ENCODE results near the gene RBM4B. TPM values are rescaled to one million over a fixed set of nuclear protein-coding genes. Genes with fewer than 3 reads are reported as not detected.
A peak's percentile ranks its signal among the peaks of the same experiment; 100 is the strongest.

Gene RBM4B
- total RNA-seq, 6 experiments from 2014 or later: 17.0 to 21.1 (median 18.2) TPM

DNA sequence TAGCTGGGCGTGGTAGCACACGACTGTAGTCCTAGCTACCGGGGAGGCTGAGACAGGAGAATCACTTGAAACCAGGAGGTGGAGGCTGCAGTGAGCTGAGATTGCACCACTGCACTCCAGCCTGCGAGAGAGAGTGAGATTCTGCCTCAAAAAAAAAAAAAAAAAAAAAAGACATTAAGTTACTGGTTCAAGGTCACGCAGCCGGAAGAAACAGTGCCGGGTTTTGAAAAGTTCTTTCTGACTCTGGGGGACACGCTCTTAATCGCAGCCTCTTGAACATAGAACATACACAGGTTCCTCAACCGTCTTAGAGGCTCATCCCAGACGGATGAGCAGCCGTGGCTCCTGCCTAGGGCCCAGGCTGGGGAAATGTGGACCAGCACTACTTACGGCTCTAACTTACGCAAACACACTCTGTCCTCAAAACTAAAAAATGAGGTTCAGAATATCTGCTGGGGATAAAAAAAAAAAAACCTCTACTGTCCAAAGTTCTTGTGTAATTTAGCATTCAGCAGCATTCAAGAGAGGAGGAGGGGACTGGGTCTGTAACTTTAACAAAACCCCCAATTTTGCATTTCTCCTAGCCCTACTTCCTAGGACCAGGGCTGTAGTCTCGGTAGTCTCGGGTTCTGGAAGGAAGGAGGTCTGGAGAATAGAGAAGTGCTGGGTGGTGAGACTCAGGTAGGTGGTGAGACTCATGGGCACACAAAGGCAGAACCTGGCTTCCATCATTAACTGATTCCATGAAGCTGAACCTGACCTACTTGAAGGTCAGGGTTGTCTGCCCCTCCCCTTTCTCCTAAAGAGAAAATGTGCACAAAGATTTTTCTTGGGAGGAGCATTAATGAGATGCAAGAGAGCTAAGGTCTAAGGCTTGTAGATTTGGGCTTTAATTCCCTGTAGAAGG is 45.3 kb upstream of the RBM4B start:
- Mint-ChIP-seq H3K4me1 (ENCODE audit: low read depth) (peaks cover 8% of the 10 kb centered on the region; the same call in 1 of the 2 replicates), H3K27ac (no peak overlapping the region), H3K4me3 (no peak overlapping the region), H3K27me3 (ENCODE audit: insufficient read depth) (peaks cover 46% of the 10 kb centered on the region), H3K9me3 (no peaks in the 10 kb centered on the region), H3K36me3 (ENCODE audit: low read depth) (no peaks in the 10 kb centered on the region)
- TF ChIP-seq, protein P1, sequence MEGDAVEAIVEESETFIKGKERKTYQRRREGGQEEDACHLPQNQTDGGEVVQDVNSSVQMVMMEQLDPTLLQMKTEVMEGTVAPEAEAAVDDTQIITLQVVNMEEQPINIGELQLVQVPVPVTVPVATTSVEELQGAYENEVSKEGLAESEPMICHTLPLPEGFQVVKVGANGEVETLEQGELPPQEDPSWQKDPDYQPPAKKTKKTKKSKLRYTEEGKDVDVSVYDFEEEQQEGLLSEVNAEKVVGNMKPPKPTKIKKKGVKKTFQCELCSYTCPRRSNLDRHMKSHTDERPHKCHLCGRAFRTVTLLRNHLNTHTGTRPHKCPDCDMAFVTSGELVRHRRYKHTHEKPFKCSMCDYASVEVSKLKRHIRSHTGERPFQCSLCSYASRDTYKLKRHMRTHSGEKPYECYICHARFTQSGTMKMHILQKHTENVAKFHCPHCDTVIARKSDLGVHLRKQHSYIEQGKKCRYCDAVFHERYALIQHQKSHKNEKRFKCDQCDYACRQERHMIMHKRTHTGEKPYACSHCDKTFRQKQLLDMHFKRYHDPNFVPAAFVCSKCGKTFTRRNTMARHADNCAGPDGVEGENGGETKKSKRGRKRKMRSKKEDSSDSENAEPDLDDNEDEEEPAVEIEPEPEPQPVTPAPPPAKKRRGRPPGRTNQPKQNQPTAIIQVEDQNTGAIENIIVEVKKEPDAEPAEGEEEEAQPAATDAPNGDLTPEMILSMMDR (IDR thresholded peaks at IDR 0.05): no peak
- no peak for DNase-seq

DNA sequence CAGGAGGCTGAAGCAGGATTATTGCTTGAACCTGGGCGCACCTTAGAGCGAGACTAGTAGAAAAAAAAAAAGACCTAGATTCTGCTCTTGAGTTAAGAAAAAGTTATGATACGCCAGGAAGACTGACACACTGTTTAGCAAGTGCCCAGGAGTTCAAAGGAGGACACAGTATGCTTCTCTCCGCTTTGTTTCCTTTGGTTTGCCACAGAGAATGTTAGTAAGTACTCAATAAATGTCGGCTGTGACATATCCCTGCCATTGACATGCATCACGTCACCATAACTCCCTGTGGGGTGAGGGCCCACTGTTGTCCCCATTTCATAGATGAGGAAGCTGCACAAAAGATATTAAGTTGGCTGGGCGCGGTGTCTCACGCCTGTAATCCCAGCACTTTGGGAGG is 44.3 kb upstream of the RBM4B start:
- no peaks in the 10 kb centered on the region for H3K36me3 Mint-ChIP-seq (ENCODE audit: low read depth)
- H3K4me1 Mint-ChIP-seq (ENCODE audit: low read depth): peaks cover 8% of the 10 kb centered on the region; the same call in 1 of the 2 replicates
- no peak overlapping the region for H3K27ac Mint-ChIP-seq
- H3K4me3 Mint-ChIP-seq: no peak overlapping the region
- DNase-seq: no peak
- H3K27me3 Mint-ChIP-seq (ENCODE audit: insufficient read depth): peaks cover 46% of the 10 kb centered on the region
- no peaks in the 10 kb centered on the region for H3K9me3 Mint-ChIP-seq
- TF ChIP-seq, protein P1 (IDR thresholded peaks at IDR 0.05): no peak

DNA sequence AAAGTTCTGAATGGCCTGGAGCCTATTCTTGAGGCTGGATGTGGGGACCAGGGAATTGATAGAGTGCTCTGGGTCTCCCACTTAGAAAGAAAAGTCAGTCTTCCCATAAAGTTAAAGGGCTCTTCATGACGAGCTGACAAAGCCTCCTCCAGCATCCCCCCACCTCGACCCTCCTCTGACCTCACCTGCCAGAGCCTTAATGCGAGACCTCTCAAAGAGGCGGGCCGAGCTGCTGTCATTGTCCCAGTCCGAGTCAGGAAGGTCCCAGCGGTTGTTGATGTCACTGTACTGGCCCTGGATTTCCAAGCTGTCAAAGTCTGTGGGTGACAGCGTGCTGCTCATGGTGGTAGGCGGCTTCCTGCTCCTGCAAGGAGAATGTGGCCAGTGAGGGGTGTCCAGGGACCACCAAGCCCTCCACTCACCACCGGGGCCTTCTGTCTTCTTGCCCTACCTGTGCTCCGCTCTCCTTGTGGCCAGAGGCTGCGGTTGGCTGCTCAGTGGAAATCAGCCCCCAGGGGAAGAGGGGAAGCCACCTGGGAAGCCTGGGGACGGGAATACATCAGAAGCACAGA is 43.3 kb upstream of the RBM4B start:
- no peak for DNase-seq
- no peak overlapping the region for H3K4me3 Mint-ChIP-seq
- H3K27me3 Mint-ChIP-seq (ENCODE audit: insufficient read depth): peaks cover 44% of the 10 kb centered on the region
- H3K36me3 Mint-ChIP-seq (ENCODE audit: low read depth): no peaks in the 10 kb centered on the region
- no peak overlapping the region for H3K27ac Mint-ChIP-seq
- TF ChIP-seq, protein P1 (IDR thresholded peaks at IDR 0.05): no peak
- H3K4me1 Mint-ChIP-seq (ENCODE audit: low read depth): peaks cover 8% of the 10 kb centered on the region; the same call in 1 of the 2 replicates
- no peaks in the 10 kb centered on the region for H3K9me3 Mint-ChIP-seq

DNA sequence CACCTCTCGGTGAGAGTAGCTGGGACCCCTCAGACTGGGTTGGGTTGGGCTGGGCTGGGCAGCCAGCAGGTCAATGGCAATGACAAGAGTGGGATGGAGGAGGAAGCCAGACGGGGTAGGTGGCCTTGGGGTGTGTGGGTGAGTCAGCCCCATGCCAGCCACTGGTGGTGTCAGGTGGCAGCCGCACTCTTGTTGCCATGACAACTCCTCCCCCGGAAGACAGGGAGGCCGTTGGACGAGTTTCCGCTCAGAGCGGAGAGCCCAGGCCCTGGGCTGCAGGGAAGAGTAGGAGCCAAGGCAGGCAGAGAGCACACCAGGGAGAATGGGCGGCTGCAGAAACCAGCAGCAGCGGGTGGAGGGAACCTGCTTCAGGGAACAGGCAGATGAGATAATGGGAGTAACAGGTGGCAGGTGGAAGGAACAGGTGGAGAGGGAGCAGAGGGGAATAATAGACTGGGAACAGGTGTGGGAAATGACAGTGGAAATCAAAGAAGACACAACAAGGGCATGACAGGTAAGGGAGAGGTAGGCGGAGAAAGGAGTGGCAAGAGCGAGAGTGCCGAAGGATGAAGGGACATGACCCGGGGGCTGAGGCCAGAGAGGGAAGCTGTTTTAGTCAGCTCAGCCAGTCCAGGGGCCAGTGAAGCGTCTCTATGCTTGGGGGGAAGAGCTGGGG is 42.7 kb upstream of the RBM4B start:
- Mint-ChIP-seq H3K27ac (no peak overlapping the region), H3K27me3 (ENCODE audit: insufficient read depth) (peaks cover 40% of the 10 kb centered on the region), H3K4me3 (no peak overlapping the region), H3K9me3 (no peaks in the 10 kb centered on the region), H3K36me3 (ENCODE audit: low read depth) (no peaks in the 10 kb centered on the region), H3K4me1 (ENCODE audit: low read depth) (peaks cover 8% of the 10 kb centered on the region; the same call in 1 of the 2 replicates)
- TF ChIP-seq, protein P1 (IDR thresholded peaks at IDR 0.05): no peak
- peak; percentile 46 for DNase-seq

DNA sequence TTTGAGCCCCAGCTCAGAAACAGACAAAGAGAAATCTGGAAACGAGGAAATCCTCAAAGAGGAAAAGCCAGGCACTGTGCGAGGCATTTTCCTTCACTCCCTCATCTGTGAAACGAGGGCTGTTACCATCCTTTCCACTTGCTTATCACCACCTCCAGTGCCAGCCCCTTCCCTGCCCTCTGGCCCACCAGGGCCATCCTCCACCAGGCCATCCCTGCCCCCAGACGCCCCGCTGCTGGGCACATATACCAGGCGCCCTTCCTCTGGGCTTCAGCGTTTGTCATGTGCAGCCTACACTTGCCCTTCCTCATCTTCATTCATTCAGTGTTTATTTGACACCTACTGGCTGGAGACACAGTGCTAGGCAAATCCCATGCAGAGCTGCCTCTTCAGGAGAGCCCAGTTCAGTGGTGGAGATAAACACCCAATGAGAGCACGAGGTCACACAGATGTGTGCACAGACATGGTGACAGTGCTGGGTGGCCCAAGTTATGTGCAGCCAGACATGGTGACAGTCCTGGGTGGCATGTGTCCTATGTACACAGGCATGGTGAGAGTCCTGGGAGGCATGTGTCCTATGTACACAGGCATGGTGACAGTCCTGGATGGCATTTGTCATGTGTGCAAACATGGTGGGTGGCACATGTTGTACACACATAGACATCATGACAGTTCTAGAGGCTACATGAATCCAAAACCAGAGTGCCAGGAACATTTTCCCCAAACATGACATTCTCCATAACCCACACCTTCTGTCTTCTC is 41.6 kb upstream of the RBM4B start:
- TF ChIP-seq, protein P1 (IDR thresholded peaks at IDR 0.05): no peak
- Mint-ChIP-seq H3K4me3 (no peak overlapping the region), H3K36me3 (ENCODE audit: low read depth) (no peaks in the 10 kb centered on the region), H3K27ac (no peak overlapping the region), H3K9me3 (no peaks in the 10 kb centered on the region), H3K27me3 (ENCODE audit: insufficient read depth) (peaks cover 43% of the 10 kb centered on the region), H3K4me1 (ENCODE audit: low read depth) (peaks cover 8% of the 10 kb centered on the region; the same call in 1 of the 2 replicates)
- DNase-seq: no peak

All from HFFc6 (cell line).